BJ (cell line): ENCODE measurements around the gene KRT8. TPM values are rescaled to one million over a fixed set of nuclear protein-coding genes. Genes with fewer than 3 reads are reported as not detected.

Experiments
- CTCF ChIA-PET: fragments of 350-600 bp; formaldehyde crosslinking; extraction: SDS; loops from one replicate; lab custom pipeline; 2021; ENCODE audit warnings: antibody characterized with exemption, inconsistent platforms; lab: Yijun Ruan, JAX
- POLR2A ChIA-PET: fragments of 300-600 bp; sonication (Branson Sonifier 250); formaldehyde crosslinking; extraction: SDS; loops from one replicate; lab custom pipeline; 2021; ENCODE audit warnings: antibody characterized with exemption; lab: Charles Lee
- DNase-seq: peaks from one replicate; pipeline ENCODE4 v3.0.0-alpha.2; 2011; ENCODE audit warnings: low read depth
- H3K27me3 ChIP-seq: 2 replicates; pipeline ENCODE4 v1.6.0; 2011; ENCODE audit warnings: low read length; ENCODE audit not compliant: control insufficient read depth, insufficient read depth
- H3K36me3 ChIP-seq: 2 replicates; pipeline ENCODE4 v1.5.1; 2011; ENCODE audit warnings: low read length; ENCODE audit not compliant: control insufficient read depth, insufficient read depth
- H3K4me3 ChIP-seq: 2 replicates; pipeline ENCODE4 v1.5.1; 2011; ENCODE audit warnings: low read depth, mild to moderate bottlenecking, control low read depth, low read length
- CTCF ChIP-seq: IDR thresholded peaks from 2 replicates; pipeline ENCODE4 v1.5.1; 2011; ENCODE audit warnings: low read depth, mild to moderate bottlenecking, control low read depth, inconsistent platforms, low read length, moderate library complexity; ENCODE audit not compliant: insufficient read depth
- polyA plus RNA-seq: library from polyadenylated mRNA; depleted of rRNA; stranded (reverse); fragments of >200 nt; gene quantifications from 2 replicates; pipeline ENCODE4 v1.2.3, GENCODE V29; 2011

KRT8 gene
- polyA plus RNA-seq, 1 experiment = 41.6 TPM

DNA sequence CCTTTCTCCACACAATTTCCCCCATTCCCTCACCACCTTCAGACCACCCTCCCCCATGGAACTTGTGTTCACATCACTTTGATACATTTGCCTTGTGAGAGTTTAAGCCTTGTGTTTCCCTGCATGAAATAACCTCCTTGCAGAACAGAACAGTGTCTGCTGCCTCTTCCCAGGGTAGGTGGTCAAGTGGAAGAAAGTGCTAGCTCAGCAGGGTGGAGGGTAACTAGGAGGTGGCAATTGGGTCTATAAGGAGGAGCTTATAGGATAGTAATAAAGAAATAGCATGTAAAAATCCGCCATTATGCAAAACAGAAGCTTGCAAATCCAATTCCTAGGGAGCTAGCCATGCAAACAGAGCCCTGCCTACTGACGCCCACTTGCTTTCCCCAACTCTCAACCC is 13.9 kb upstream of the KRT8 start:
- Histone ChIP-seq H3K36me3 (no peaks in the 10 kb centered on the region), H3K27me3 (no peaks in the 10 kb centered on the region), H3K4me3 (no peak overlapping the region)
- TF ChIP-seq CTCF = no peak
- ChIA-PET CTCF (interaction anchor here (0.7 to 2.0 kb wide), 5 partner anchors 10 to 62 kb away, joined by 3 to 11 read pairs (median 5); no protein-coding TSS in a partner anchor), POLR2A (no interaction called here)
- DNase-seq = no peak

GRCh38 chr12:52918351-52918750 is 13.5 kb upstream of the KRT8 start:
- no peaks in the 10 kb centered on the region for H3K36me3 ChIP-seq
- H3K27me3 ChIP-seq = no peaks in the 10 kb centered on the region
- CTCF ChIA-PET = interaction anchor here (0.7 to 2.0 kb wide), 5 partner anchors 10 to 62 kb away, joined by 3 to 11 read pairs (median 5); no protein-coding TSS in a partner anchor
- no peak for TF ChIP-seq CTCF
- DNase-seq = no peak
- H3K4me3 ChIP-seq = no peak overlapping the region
- POLR2A ChIA-PET = no interaction called here

DNA sequence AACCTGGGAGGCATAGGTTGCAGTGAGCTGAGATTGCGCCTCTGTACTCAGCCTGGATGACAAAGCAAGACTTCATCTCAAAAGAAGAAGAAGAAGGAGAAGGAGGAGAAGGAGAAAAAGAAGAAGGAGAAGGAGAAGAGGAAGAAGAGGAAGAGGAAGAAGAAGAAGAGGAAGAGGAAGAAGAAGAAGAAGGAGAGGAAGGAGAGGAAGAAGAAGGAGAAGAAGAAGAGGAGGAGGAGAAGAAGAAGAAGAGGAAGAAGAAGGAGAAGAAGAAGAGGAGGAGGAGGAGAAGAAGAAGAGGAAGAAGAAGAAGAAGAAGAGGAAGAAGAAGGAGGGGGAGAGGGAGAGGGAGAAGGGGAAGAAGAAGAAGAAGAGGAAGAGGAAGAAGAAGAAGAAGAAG is 12.9 kb upstream of the KRT8 start:
- no peak overlapping the region for H3K4me3 ChIP-seq
- POLR2A ChIA-PET = no interaction called here
- H3K27me3 ChIP-seq = no peaks in the 10 kb centered on the region
- TF ChIP-seq CTCF = no peak
- CTCF ChIA-PET = interaction anchor here (0.7 to 2.1 kb wide), 4 partner anchors 9 to 63 kb away, joined by 5 to 11 read pairs (median 6); no protein-coding TSS in a partner anchor
- no peak for DNase-seq
- H3K36me3 ChIP-seq = no peaks in the 10 kb centered on the region

GRCh38 chr12:52916216-52916615 is 11.3 kb upstream of the KRT8 start:
- no peak for TF ChIP-seq CTCF
- DNase-seq = no peak
- ChIA-PET POLR2A (no interaction called here), CTCF (interaction anchor here (1.3 to 2.2 kb wide), 3 partner anchors 11 to 65 kb away, joined by 4 to 9 read pairs (median 7); no protein-coding TSS in a partner anchor)
- H3K4me3 ChIP-seq = no peak overlapping the region
- H3K36me3 ChIP-seq = no peaks in the 10 kb centered on the region
- H3K27me3 ChIP-seq = no peaks in the 10 kb centered on the region; the same call in 1 of the 2 replicates

- Histone ChIP-seq H3K27me3 (no peaks in the 10 kb centered on the region; the same call in 1 of the 2 replicates), H3K4me3 (no peak overlapping the region), H3K36me3 (no peaks in the 10 kb centered on the region)
- POLR2A ChIA-PET = no interaction called here
- CTCF ChIA-PET = interaction anchor here (1.0 to 2.2 kb wide), 6 partner anchors 10 to 65 kb away, joined by 3 to 9 read pairs (median 4); no protein-coding TSS in a partner anchor
- TF ChIP-seq CTCF = no peak
- no peak for DNase-seq
These were observed 10.8 kb upstream of the KRT8 start for GRCh38 chr12:52915637-52916036.
